ENCODE results near the gene SH3RF3.

Gene SH3RF3

GRCh38 chr2:109279243-109279860, 150.3 kb downstream of the SH3RF3 start:
- ChIA-PET POLR2A (no interaction called here), CTCF (interaction anchor here (0.6 to 1.3 kb wide), 3 partner anchors 15 to 21 kb away, joined by 3 to 6 read pairs (median 3); no protein-coding TSS in a partner anchor)
- WGBS (ENCODE audit: insufficient coverage) = 97% methylated on average over 14 of the region's 15 CpGs
- no peak for DNase-seq
- Histone ChIP-seq H3K4me3 (ENCODE audit: control insufficient read depth in 1 of 7, extremely low read depth in 1 of 7, insufficient read depth in 4 of 7, low read depth in 2 of 7, low read length in 6 of 7) (no peak overlapping the region), H3K9me3 (ENCODE audit: control extremely low read depth in 1 of 5, control insufficient read depth in 4 of 5, insufficient read depth in 2 of 5, low read depth in 1 of 5, low read length in 4 of 5) (no peaks in the 10 kb centered on the region), H3K27me3 (replicated peaks in 2 of 5; ENCODE audit: control insufficient read depth in 4 of 5, insufficient read depth in 5 of 5, low read length in 4 of 5) (no peaks in the 10 kb centered on the region), H3K4me1 (ENCODE audit: control extremely low read depth in 1 of 4, control insufficient read depth in 4 of 4, insufficient read depth in 4 of 4, low read length in 3 of 4) (peaks cover 4 to 11% (median 5%) of the 10 kb centered on the region in 4 experiments), H3K36me3 (ENCODE audit: control insufficient read depth in 4 of 4, insufficient read depth in 4 of 4, low read length in 3 of 4) (no peaks in the 10 kb centered on the region), H3K27ac (ENCODE audit: insufficient read depth in 1 of 2, low read depth in 1 of 2, low read length in 2 of 2, poor library complexity in 1 of 2, severe bottlenecking in 2 of 2) (no peak overlapping the region)

- H3K36me3 ChIP-seq (ENCODE audit: control insufficient read depth in 4 of 4, insufficient read depth in 4 of 4, low read length in 3 of 4) = no peaks in the 10 kb centered on the region
- ChIA-PET CTCF (interaction anchor here (1.3 kb wide), 1 partner anchor 42 kb away, joined by 3 read pairs; no protein-coding TSS in a partner anchor), POLR2A (no interaction called here)
- H3K9me3 ChIP-seq (ENCODE audit: control extremely low read depth in 1 of 5, control insufficient read depth in 4 of 5, insufficient read depth in 2 of 5, low read depth in 1 of 5, low read length in 4 of 5) = no peaks in the 10 kb centered on the region
- no peak overlapping the region for H3K27ac ChIP-seq (ENCODE audit: insufficient read depth in 1 of 2, low read depth in 1 of 2, low read length in 2 of 2, poor library complexity in 1 of 2, severe bottlenecking in 2 of 2)
- peaks cover 0 to 1% (median 0%) of the 10 kb centered on the region in 5 experiments for H3K27me3 ChIP-seq (replicated peaks in 2 of 5; ENCODE audit: control insufficient read depth in 4 of 5, insufficient read depth in 5 of 5, low read length in 4 of 5)
- no peak for DNase-seq
- H3K4me1 ChIP-seq (ENCODE audit: control extremely low read depth in 1 of 4, control insufficient read depth in 4 of 4, insufficient read depth in 4 of 4, low read length in 3 of 4) = peaks cover 0 to 4% (median 0%) of the 10 kb centered on the region in 4 experiments
- 88% methylated on average over 7 of the region's 7 CpGs for WGBS (ENCODE audit: insufficient coverage)
- H3K4me3 ChIP-seq (ENCODE audit: control insufficient read depth in 1 of 7, extremely low read depth in 1 of 7, insufficient read depth in 4 of 7, low read depth in 2 of 7, low read length in 6 of 7) = no peak overlapping the region
Measured at GRCh38 chr2:109280804-109281203, 151.8 kb downstream of the SH3RF3 start.

- H3K27ac ChIP-seq (ENCODE audit: insufficient read depth in 1 of 2, low read depth in 1 of 2, low read length in 2 of 2, poor library complexity in 1 of 2, severe bottlenecking in 2 of 2) = no peak overlapping the region
- H3K4me1 ChIP-seq (ENCODE audit: control extremely low read depth in 1 of 4, control insufficient read depth in 4 of 4, insufficient read depth in 4 of 4, low read length in 3 of 4) = peaks cover 0 to 4% (median 0%) of the 10 kb centered on the region in 4 experiments
- POLR2A ChIA-PET = no interaction called here
- H3K27me3 ChIP-seq (replicated peaks in 2 of 5; ENCODE audit: control insufficient read depth in 4 of 5, insufficient read depth in 5 of 5, low read length in 4 of 5) = peaks cover 0 to 1% (median 0%) of the 10 kb centered on the region in 5 experiments
- no peak for DNase-seq
- H3K9me3 ChIP-seq (ENCODE audit: control extremely low read depth in 1 of 5, control insufficient read depth in 4 of 5, insufficient read depth in 2 of 5, low read depth in 1 of 5, low read length in 4 of 5) = no peaks in the 10 kb centered on the region
- no peak overlapping the region for H3K4me3 ChIP-seq (ENCODE audit: control insufficient read depth in 1 of 7, extremely low read depth in 1 of 7, insufficient read depth in 4 of 7, low read depth in 2 of 7, low read length in 6 of 7)
- no peaks in the 10 kb centered on the region for H3K36me3 ChIP-seq (ENCODE audit: control insufficient read depth in 4 of 4, insufficient read depth in 4 of 4, low read length in 3 of 4)
- CTCF ChIA-PET = interaction anchor here (1.8 kb wide), 1 partner anchor 228 kb away, joined by 4 read pairs; no protein-coding TSS in a partner anchor
- 95% methylated on average over 12 of the region's 12 CpGs for WGBS (ENCODE audit: insufficient coverage)
Measured at GRCh38 chr2:109282360-109282759, 153.4 kb downstream of the SH3RF3 start.

GRCh38 chr2:109282865-109283264, 153.9 kb downstream of the SH3RF3 start:
- Histone ChIP-seq H3K4me1 (ENCODE audit: control extremely low read depth in 1 of 4, control insufficient read depth in 4 of 4, insufficient read depth in 4 of 4, low read length in 3 of 4) (peaks cover 0 to 4% (median 0%) of the 10 kb centered on the region in 4 experiments), H3K36me3 (ENCODE audit: control insufficient read depth in 4 of 4, insufficient read depth in 4 of 4, low read length in 3 of 4) (no peaks in the 10 kb centered on the region), H3K9me3 (ENCODE audit: control extremely low read depth in 1 of 5, control insufficient read depth in 4 of 5, insufficient read depth in 2 of 5, low read depth in 1 of 5, low read length in 4 of 5) (no peaks in the 10 kb centered on the region), H3K27me3 (replicated peaks in 2 of 5; ENCODE audit: control insufficient read depth in 4 of 5, insufficient read depth in 5 of 5, low read length in 4 of 5) (peaks cover 0 to 1% (median 0%) of the 10 kb centered on the region in 5 experiments), H3K27ac (ENCODE audit: insufficient read depth in 1 of 2, low read depth in 1 of 2, low read length in 2 of 2, poor library complexity in 1 of 2, severe bottlenecking in 2 of 2) (no peak overlapping the region), H3K4me3 (ENCODE audit: control insufficient read depth in 1 of 7, extremely low read depth in 1 of 7, insufficient read depth in 4 of 7, low read depth in 2 of 7, low read length in 6 of 7) (no peak overlapping the region)
- WGBS (ENCODE audit: insufficient coverage) = 98% methylated on average over 4 of the region's 4 CpGs
- DNase-seq = no peak
- ChIA-PET CTCF (interaction anchor here (1.8 kb wide), 1 partner anchor 227 kb away, joined by 4 read pairs; no protein-coding TSS in a partner anchor), POLR2A (no interaction called here)

GRCh38 chr2:109284826-109285225, 155.8 kb downstream of the SH3RF3 start:
- Histone ChIP-seq H3K4me1 (ENCODE audit: control extremely low read depth in 1 of 4, control insufficient read depth in 4 of 4, insufficient read depth in 4 of 4, low read length in 3 of 4) (peaks cover 0 to 4% (median 0%) of the 10 kb centered on the region in 4 experiments), H3K4me3 (ENCODE audit: control insufficient read depth in 1 of 7, extremely low read depth in 1 of 7, insufficient read depth in 4 of 7, low read depth in 2 of 7, low read length in 6 of 7) (no peak overlapping the region), H3K27ac (ENCODE audit: insufficient read depth in 1 of 2, low read depth in 1 of 2, low read length in 2 of 2, poor library complexity in 1 of 2, severe bottlenecking in 2 of 2) (no peak overlapping the region), H3K36me3 (ENCODE audit: control insufficient read depth in 4 of 4, insufficient read depth in 4 of 4, low read length in 3 of 4) (no peaks in the 10 kb centered on the region), H3K9me3 (ENCODE audit: control extremely low read depth in 1 of 5, control insufficient read depth in 4 of 5, insufficient read depth in 2 of 5, low read depth in 1 of 5, low read length in 4 of 5) (no peaks in the 10 kb centered on the region), H3K27me3 (replicated peaks in 2 of 5; ENCODE audit: control insufficient read depth in 4 of 5, insufficient read depth in 5 of 5, low read length in 4 of 5) (peaks cover 0 to 1% (median 0%) of the 10 kb centered on the region in 5 experiments)
- DNase-seq = no peak
- 72% methylated on average over 7 of the region's 7 CpGs for WGBS (ENCODE audit: insufficient coverage)
- ChIA-PET CTCF (no interaction called here), POLR2A (no interaction called here)

- CTCF ChIA-PET = no interaction called here
- POLR2A ChIA-PET = no interaction called here
- WGBS (ENCODE audit: insufficient coverage) = 95% methylated on average over 10 of the region's 11 CpGs
- DNase-seq = peak in 1 of 3 donors; percentile 25
- Histone ChIP-seq H3K27me3 (replicated peaks in 2 of 5; ENCODE audit: control insufficient read depth in 4 of 5, insufficient read depth in 5 of 5, low read length in 4 of 5) (peaks cover 0 to 1% (median 0%) of the 10 kb centered on the region in 5 experiments), H3K9me3 (ENCODE audit: control extremely low read depth in 1 of 5, control insufficient read depth in 4 of 5, insufficient read depth in 2 of 5, low read depth in 1 of 5, low read length in 4 of 5) (no peaks in the 10 kb centered on the region), H3K4me3 (ENCODE audit: control insufficient read depth in 1 of 7, extremely low read depth in 1 of 7, insufficient read depth in 4 of 7, low read depth in 2 of 7, low read length in 6 of 7) (no peak overlapping the region), H3K4me1 (ENCODE audit: control extremely low read depth in 1 of 4, control insufficient read depth in 4 of 4, insufficient read depth in 4 of 4, low read length in 3 of 4) (peaks cover 0 to 4% (median 0%) of the 10 kb centered on the region in 4 experiments), H3K36me3 (ENCODE audit: control insufficient read depth in 4 of 4, insufficient read depth in 4 of 4, low read length in 3 of 4) (no peaks in the 10 kb centered on the region), H3K27ac (ENCODE audit: insufficient read depth in 1 of 2, low read depth in 1 of 2, low read length in 2 of 2, poor library complexity in 1 of 2, severe bottlenecking in 2 of 2) (no peak overlapping the region)
Measured at GRCh38 chr2:109285244-109285651, 156.2 kb downstream of the SH3RF3 start.

- H3K4me1 ChIP-seq (ENCODE audit: control extremely low read depth in 1 of 4, control insufficient read depth in 4 of 4, insufficient read depth in 4 of 4, low read length in 3 of 4) = peaks cover 0 to 4% (median 0%) of the 10 kb centered on the region in 4 experiments
- DNase-seq = no peak
- H3K4me3 ChIP-seq (ENCODE audit: control insufficient read depth in 1 of 7, extremely low read depth in 1 of 7, insufficient read depth in 4 of 7, low read depth in 2 of 7, low read length in 6 of 7) = no peak overlapping the region
- H3K27me3 ChIP-seq (replicated peaks in 2 of 5; ENCODE audit: control insufficient read depth in 4 of 5, insufficient read depth in 5 of 5, low read length in 4 of 5) = peaks cover 0 to 1% (median 0%) of the 10 kb centered on the region in 5 experiments
- 94% methylated on average over 4 of the region's 5 CpGs for WGBS (ENCODE audit: insufficient coverage)
- POLR2A ChIA-PET = no interaction called here
- H3K36me3 ChIP-seq (ENCODE audit: control insufficient read depth in 4 of 4, insufficient read depth in 4 of 4, low read length in 3 of 4) = no peaks in the 10 kb centered on the region
- H3K9me3 ChIP-seq (ENCODE audit: control extremely low read depth in 1 of 5, control insufficient read depth in 4 of 5, insufficient read depth in 2 of 5, low read depth in 1 of 5, low read length in 4 of 5) = no peaks in the 10 kb centered on the region
- CTCF ChIA-PET = no interaction called here
- no peak overlapping the region for H3K27ac ChIP-seq (ENCODE audit: insufficient read depth in 1 of 2, low read depth in 1 of 2, low read length in 2 of 2, poor library complexity in 1 of 2, severe bottlenecking in 2 of 2)
Measured at GRCh38 chr2:109287413-109287812, 158.4 kb downstream of the SH3RF3 start.

Measured in common myeloid progenitor, CD34-positive (primary cell).